DMS53 treated with DMSO at 0.1 percent for 48 hours (cell line): Measurements from ENCODE around the gene TUT1.
"Not testable (repeated sequence)": the region's sequence is repeated elsewhere in the genome, so short reads cannot be mapped to it uniquely, and the experiment has no call there.

Source experiments
- DNase-seq: peaks from one replicate; lab custom pipeline; 2025; ENCODE audit not compliant: unreplicated experiment; lab: John Stamatoyannopoulos, UW

TUT1 gene

GRCh38 chr11:62556875-62557631 is 34.3 kb downstream of the TUT1 start:
- no peak for DNase-seq

DNA sequence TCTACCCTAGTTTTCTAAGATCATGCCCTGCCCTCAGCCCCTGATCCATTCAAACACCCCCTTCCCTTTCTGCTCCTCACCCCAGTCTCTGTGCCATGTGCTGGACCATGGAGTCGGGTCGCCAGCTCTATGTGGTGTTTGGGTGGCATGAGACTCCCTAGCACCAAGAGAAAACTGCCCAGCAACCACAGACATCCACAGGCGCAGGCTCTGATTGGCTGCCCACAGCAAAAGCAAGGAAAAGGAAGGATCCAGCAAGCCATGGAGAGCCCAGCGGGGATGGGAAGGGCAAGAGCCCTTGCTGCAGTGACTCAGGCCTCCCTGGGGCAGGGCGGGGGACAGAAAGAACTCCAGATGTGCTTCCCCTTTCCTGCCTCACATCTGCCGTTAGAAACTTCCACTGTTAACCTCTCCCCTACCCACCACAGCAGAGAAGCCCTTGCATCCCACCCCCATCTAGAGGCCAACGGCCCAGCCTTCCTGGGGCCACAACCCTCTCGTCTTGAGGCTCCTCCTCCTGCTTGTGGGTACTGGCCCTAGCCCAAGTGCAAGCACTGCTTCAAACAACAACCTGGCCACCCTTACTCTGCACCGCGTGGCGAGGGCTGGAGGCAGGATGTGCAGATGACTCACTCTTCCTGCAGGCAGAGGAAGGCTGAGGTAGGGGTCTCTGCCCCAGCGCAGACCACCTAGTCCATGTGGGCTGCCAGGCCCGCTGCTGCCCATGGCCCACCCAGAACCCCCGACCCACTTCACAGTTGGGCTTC is 35.0 kb downstream of the TUT1 start:
- peak; percentile 81 for DNase-seq

- no peak for DNase-seq
Measured at GRCh38 chr11:62555464-62556107, 35.7 kb downstream of the TUT1 start.

DNA sequence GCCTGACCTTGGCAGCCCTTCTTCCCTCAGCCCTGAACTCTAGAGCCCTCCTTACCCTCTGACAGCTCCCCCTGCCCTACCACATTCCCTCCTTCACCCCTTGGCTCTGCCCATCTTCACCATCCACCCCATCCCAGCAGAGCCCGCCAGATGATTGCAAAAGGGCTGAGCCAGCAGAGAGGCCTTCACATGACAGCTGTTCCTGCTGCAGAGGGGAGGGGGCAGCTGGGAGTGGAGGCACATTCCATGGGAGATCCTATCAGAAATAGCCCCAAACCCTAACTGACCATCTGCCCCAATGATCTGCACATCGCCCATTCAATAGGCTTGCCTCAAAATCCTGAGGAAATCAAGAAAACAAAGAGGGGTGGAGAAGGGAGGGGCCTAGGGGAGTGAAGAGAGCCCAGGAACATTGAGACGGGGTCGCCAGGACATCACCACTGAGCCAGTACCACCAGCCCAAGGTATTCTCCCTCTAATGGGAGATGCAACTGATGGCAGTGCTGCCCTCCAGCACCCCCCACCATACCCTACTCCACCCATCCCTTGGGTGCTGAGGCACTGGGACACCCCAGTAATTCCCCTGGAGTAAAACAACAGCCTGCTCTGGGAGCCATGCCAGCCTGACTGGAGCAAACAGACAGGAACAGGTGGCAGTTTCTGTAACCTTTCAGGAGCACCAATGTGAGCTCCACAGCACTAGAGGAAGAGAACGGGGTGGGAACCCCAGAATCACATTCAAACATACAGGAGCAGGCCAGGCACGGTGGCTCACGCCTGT is 36.7 kb downstream of the TUT1 start:
- DNase-seq = no peak

DNA sequence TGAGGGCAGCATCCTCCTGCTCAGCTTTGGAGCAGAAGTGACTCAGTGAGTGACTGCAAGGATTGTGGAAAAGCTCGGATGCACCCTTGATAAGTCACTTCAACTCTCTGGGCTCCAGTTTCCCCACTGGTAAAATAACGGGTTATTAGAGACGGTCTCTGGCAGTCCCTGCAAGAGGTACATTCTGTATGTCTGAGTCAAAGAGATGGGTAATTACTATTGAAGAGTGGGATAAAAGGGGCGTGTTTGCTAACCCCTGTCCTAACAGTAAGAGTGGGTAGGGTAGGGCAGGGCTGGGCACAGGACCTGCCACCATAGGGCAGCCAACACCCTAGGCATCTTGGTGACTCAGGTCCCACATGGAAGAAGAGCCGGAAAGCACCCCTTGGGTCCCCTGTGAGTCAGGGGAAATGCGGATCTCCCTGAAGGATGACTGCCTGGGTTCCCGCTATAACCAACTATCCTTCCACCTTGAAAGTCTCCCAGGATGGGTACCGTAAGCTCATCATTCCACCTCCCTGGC is 37.4 kb downstream of the TUT1 start:
- DNase-seq = no peak

- no peak for DNase-seq
Measured at GRCh38 chr11:62553080-62553838, 38.1 kb downstream of the TUT1 start.

GRCh38 chr11:62552485-62553079 is 38.7 kb downstream of the TUT1 start:
- no peak for DNase-seq

GRCh38 chr11:62550478-62550877 is 40.8 kb downstream of the TUT1 start:
- DNase-seq = not testable (repeated sequence)

- DNase-seq = no peak
Measured at GRCh38 chr11:62548545-62549335, 42.6 kb downstream of the TUT1 start.

DNA sequence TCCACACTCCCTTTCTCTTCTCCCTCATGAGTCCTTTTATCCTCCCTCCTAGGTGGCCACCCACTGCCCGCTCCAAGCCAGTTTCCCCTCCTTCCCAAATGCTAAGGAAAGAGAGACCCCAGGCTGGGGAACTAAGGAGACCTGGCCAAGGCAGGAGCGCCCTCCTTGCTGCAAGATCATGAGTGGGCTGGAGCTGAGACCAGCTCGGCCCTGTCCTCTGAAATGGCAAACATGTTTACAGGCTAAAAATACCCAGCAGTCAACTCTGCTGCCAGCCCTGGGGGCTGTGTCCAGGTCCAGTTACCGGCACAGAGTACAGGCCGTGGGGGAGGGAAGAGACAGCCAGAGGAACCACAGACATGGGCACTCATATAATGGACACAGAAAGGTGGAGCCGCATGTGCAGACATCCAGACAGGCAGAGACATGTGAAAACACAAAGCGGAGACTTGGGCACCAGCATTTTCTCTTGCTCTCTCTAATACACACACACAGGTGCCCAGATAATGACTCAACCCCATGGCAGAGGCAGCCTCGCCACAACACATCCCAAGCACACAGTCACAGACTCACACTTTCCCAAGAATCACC is 43.5 kb downstream of the TUT1 start:
- DNase-seq = no peak

DNA sequence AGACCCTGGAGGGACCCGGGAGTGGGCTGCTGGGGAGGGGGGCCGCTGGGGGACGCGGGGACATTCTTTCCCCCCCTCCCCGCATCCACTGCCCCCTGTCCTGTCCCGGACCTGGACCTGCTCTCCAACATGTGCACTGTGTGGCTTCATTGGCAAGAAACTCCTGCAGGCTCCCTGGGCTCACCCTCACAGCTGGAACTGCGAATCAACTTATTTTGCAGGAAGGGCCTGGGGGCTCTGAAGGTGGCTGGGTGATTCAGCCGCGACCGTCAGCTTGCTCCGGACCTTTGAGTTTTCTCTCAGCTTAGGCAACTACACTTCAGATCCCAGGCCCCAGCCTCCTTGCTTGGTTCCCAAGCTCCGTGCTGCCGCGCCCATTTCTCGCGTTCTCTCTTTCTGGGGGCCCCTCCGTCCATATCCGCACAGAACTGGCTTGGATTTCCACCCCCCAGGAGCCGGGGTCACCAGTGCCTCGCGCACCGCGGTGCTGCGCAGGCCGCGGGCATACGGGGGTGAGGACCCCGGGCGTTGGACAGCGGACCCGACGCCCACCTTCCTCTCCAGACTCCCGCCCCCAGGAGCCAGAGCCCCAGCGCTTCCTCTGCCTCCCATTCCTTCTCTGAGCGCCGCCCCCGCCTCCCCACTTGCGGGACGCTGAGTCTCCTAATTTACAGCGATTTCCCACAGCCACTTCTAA is 44.2 kb downstream of the TUT1 start:
- no peak for DNase-seq

GRCh38 chr11:62546244-62546928 is 44.9 kb downstream of the TUT1 start, which contains the start of gene AHNAK:
Gene AHNAK, minus strand, starts transcription at chr11:62546806. Its CDS starts 10,708 bp downstream, at chr11:62536098.
- DNase-seq = no peak

DNA sequence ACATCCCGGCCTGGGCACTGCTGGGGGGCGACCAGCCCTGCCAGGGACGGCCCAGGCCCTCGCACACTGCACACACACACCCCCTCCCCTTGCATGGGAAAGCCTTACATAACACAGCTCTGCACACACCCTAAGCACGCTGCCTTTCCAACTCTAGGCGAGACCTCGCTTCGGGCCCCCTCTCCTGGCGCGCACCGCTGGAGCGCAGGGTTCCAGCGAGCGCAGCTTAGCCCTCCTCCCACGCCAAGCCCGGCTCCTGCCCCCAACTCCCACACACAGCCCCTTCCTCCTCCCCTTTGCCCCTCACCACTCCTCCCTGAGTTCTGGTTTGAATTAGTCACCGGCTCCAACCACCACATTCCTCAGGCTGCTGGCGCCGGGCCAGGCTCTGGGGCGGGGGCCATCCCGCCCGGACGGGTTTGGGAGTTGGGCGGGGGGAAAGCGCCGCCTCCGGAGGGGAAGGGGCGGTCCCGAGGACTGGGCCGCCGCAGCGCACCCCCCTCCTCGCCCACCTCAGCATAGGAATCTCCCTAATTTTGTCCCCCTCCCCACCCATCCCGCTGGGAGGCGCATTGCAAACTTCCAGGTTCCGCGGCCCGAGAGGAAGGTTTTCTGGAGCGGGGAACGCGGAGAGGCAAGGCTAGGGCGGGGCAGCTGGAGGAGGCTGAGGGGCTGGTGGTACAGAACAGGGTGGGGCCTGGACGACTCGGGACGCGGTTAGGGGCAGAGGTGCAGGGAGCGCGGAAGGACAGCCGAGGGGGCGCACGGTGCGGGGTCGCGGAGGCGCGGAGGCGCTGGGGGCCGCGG is 45.7 kb downstream of the TUT1 start:
- DNase-seq = no peak

- DNase-seq = no peak
Measured at GRCh38 chr11:62544581-62545436, 46.5 kb downstream of the TUT1 start.

DNA sequence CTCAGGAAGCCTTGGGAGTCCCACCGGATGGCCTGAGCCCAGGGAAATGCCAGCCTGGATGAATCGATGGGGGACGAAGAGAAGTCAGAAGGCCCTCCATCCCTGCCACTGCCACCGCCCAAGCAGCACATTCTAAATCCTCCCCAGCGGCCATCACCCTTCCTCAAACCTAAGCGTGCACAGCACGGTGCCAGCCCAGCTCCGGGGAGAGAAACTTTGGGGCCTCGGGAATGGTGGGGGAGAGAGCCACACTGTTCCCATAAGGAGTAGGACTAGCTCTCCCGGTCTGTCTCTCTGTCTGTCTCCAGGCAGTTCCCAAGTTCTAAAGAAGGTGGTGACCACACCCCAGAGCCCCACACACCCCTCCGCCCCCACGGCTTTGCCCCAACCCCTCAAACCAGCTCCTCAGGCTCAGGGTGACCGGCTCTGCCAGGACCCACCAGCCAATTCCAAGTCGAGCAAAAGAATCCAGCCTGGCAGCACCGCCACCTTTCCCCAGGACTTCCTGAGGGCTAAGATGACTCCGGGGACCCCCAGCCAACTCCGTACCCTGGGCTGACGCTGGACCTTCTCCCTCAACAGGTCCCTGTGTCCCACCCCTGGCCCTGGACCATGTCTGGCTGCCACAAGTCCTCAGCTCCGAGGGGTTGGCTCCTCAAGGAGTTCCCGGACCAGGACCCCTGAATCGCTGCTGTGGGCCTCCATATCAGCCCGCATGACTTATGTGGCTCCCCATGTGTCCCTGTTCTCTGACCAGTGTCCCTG is 47.5 kb downstream of the TUT1 start:
- DNase-seq = no peak
